CD4-positive, alpha-beta T cell (primary cell): ENCODE results near the gene FBXO44. TPM values are rescaled to one million over a fixed set of nuclear protein-coding genes. Genes with fewer than 3 reads are reported as not detected.

ENCODE experiments used
- ATAC-seq: fragments of 200-7000 bp; cut with Tn5 transposase; one replicate; pipeline ENCODE4 v1.10.0; 2022; ENCODE audit warnings: mild to moderate bottlenecking; ENCODE audit not compliant: poor library complexity
- CTCF ChIA-PET: fragments of 350-600 bp; sonication (Branson Sonifier 250); formaldehyde crosslinking; loops from one replicate; lab custom pipeline; 2021; ENCODE audit warnings: antibody characterized with exemption, inconsistent platforms; lab: Charles Lee
- POLR2A ChIA-PET: fragments of 350-600 bp; sonication (Branson Sonifier 250); formaldehyde crosslinking; loops from one replicate; lab custom pipeline; 2021; ENCODE audit warnings: antibody characterized with exemption, inconsistent platforms; lab: Charles Lee
- DNase-seq, 14 experiments: peaks; one replicate each; pipeline ENCODE4 v3.0.0-alpha.2; 2013 to 2020; ENCODE audit warnings: mixed read lengths in 2 of 14
- H3K27ac ChIP-seq, 2 donors: one replicate each; pipeline versions ENCODE4 v1.5.1 to v1.7.0; 2013; ENCODE audit warnings: low read length in 2 of 2, low read depth in 1 of 2, mild to moderate bottlenecking in 1 of 2
- H3K27me3 ChIP-seq, 2 experiments: 1 replicate in 1 of 2; 2 replicates in 1 of 2; pipeline versions ENCODE4 v1.6.1 to v1.7.0; 2013; ENCODE audit warnings: low read length in 2 of 2, control low read depth in 1 of 2, mild to moderate bottlenecking in 1 of 2, moderate library complexity in 1 of 2; ENCODE audit not compliant: insufficient read depth in 2 of 2, control insufficient read depth in 1 of 2
- H3K36me3 ChIP-seq: one replicate; pipeline ENCODE4 v1.6.1; 2013; ENCODE audit warnings: low read length, control low read depth; ENCODE audit not compliant: insufficient read depth
- H3K4me1 ChIP-seq: one replicate; pipeline ENCODE4 v1.6.1; 2013; ENCODE audit warnings: low read length, control low read depth; ENCODE audit not compliant: insufficient read depth
- H3K4me3 ChIP-seq: one replicate; pipeline ENCODE4 v1.5.1; 2013; ENCODE audit warnings: mild to moderate bottlenecking, low read length, moderate library complexity
- H3K9me3 ChIP-seq, 2 experiments: 1 replicate in 1 of 2; 2 replicates in 1 of 2; pipeline versions ENCODE4 v1.6.1 to v1.7.0; 2013; ENCODE audit warnings: low read length in 2 of 2, mild to moderate bottlenecking in 2 of 2, control low read depth in 1 of 2, moderate library complexity in 1 of 2; ENCODE audit not compliant: control insufficient read depth in 1 of 2, insufficient read depth in 1 of 2
- H3K27ac Mint-ChIP-seq: one replicate; pipeline ENCODE4 v1.8.0; 2020; ENCODE audit warnings: mixed read lengths
- H3K27me3 Mint-ChIP-seq: one replicate; pipeline ENCODE4 v1.8.0; 2021; ENCODE audit warnings: mixed read lengths
- H3K36me3 Mint-ChIP-seq: one replicate; pipeline ENCODE4 v1.8.0; 2021; ENCODE audit warnings: low read depth, mixed read lengths
- H3K4me1 Mint-ChIP-seq: one replicate; pipeline ENCODE4 v1.8.0; 2021; ENCODE audit warnings: low read depth, mixed read lengths
- H3K4me3 Mint-ChIP-seq: one replicate; pipeline ENCODE4 v1.8.0; 2020; ENCODE audit warnings: mild to moderate bottlenecking, mixed read lengths
- H3K9me3 Mint-ChIP-seq: one replicate; pipeline ENCODE4 v1.8.0; 2020; ENCODE audit warnings: mixed read lengths
- intact Hi-C, 2 experiments: fragments of 100-400 bp; cut with DNase I in 1 of 2; cut with micrococcal nuclease in 1 of 2; formaldehyde crosslinking; loops; one replicate each; pipeline versions ENCODE4 v1.15.1 to v1.9.0; 2023 to 2025; cut with DNase I, micrococcal nuclease
- total RNA-seq, 174 experiments: library from RNA in 2 of 174; stranded (reverse) in 2 of 174; gene quantifications; one replicate each; pipeline ENCODE4 v1.2.3 and lab custom pipeline; 2021 to 2026
- TF ChIP-seq, protein P1 (sequence below): fragments of 200-600 bp; IDR thresholded peaks from one replicate; pipeline ENCODE4 v1.8.0; 2022; ENCODE audit warnings: antibody characterized with exemption, mild to moderate bottlenecking

The FBXO44 gene
- total RNA-seq, 2 experiments from 2014 or later, result 44.9 to 48.4 TPM

DNA sequence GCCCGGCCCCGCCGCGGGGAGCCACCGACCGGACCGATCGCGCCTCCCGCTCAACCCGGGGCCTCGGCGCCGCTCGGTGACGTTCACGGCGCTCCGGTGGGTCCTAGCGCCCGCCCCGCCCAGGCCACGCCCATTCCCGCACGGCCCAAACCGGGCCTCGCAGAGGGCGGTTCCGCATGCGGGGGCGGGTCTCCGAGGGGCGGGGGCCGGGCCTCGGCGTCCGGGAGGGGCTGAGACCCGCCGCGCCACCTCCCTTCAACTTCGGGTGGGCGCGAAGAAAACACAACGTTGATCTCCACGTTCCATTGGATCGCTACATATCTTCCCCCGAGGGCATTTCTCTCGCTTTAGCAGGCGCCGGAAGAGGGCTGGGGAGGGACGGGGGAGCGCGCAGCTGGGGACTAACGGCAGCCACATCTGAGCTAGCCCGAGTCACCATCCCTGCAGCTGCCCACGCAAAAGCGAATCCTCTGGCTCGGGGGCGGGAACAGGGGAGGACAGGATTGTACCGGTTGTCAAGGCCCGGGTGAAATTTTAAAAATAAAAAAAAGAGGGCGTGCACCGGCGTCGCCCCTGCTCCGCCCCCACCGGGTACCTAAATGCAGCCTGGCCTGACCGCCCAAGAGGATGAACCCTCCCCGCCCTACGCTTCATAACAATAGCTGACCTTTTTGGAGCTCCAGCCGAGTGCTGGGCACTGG is 26.5 kb downstream of the FBXO44 start, which contains the start of gene MAD2L2:
TSS of gene MAD2L2 (minus strand) at position 78 of the 701 bp plus-strand sequence. CDS start 547 bp downstream, outside the sequence.
- CTCF ChIA-PET, result interaction anchor here (1.6 to 3.3 kb wide), 4 partner anchors 17 to 38 kb away, joined by 6 to 16 read pairs (median 13); partner anchors contain the start of gene FBXO6
- Mint-ChIP-seq H3K36me3 (peaks cover 6% of the 10 kb centered on the region), H3K4me1 (peaks cover 22% of the 10 kb centered on the region), H3K27ac (peak within 1 kb of the TSS; percentile 86), H3K9me3 (no peaks in the 10 kb centered on the region), H3K4me3 (peak within 1 kb of the TSS; percentile 97), H3K27me3 (peaks cover 2% of the 10 kb centered on the region)
- H3K4me1 ChIP-seq, result peaks cover 26% of the 10 kb centered on the region
- POLR2A ChIA-PET, result interaction anchor here (0.8 to 3.5 kb wide), 10 partner anchors 9 to 229 kb away, joined by 3 to 42 read pairs (median 6); partner anchors contain the start of genes CLCN6, DRAXIN, FBXO2 and FBXO44
- H3K4me3 ChIP-seq, result peak within 1 kb of the TSS; percentile 99
- DNase-seq (peak; percentile 80 to 94 (median 86)), ATAC-seq (peak; percentile 87)
- TF ChIP-seq, protein P1, sequence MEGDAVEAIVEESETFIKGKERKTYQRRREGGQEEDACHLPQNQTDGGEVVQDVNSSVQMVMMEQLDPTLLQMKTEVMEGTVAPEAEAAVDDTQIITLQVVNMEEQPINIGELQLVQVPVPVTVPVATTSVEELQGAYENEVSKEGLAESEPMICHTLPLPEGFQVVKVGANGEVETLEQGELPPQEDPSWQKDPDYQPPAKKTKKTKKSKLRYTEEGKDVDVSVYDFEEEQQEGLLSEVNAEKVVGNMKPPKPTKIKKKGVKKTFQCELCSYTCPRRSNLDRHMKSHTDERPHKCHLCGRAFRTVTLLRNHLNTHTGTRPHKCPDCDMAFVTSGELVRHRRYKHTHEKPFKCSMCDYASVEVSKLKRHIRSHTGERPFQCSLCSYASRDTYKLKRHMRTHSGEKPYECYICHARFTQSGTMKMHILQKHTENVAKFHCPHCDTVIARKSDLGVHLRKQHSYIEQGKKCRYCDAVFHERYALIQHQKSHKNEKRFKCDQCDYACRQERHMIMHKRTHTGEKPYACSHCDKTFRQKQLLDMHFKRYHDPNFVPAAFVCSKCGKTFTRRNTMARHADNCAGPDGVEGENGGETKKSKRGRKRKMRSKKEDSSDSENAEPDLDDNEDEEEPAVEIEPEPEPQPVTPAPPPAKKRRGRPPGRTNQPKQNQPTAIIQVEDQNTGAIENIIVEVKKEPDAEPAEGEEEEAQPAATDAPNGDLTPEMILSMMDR, result no peak
- H3K36me3 ChIP-seq, result peaks cover 7% of the 10 kb centered on the region
- H3K27me3 ChIP-seq, result no peaks in the 10 kb centered on the region
- intact Hi-C loops, result loop anchor here in 1 of 2 experiments (1.0 to 5.0 kb wide), 4 partner anchors 27 to 122 kb away; partner anchors contain the start of genes FBXO2 and FBXO44
- no peaks in the 10 kb centered on the region for H3K9me3 ChIP-seq
- H3K27ac ChIP-seq, result peak within 1 kb of the TSS; percentile 35 to 60

DNA sequence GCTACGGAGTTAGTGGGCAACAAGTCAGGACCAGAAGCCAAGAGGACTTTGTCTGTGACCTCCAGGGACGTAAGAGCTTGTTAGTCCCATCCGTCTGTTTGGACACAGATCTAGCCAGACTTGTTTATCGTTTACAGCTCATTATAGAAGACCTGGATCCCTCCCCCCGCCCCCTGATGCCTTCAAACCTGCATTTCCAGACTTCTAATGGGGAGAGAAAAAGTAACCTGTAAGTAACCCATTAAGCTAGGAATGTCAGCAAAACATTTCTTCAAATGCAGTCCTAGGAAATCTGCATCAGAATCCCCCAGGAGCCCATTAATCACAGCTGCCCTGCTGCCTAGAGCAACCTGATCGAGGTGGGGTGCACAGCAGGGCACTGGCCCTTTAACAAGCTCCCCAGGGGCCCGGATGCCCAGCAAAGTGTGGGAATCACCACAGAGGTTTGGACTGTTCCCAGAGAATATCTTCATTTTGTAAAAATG is 27.7 kb downstream of the FBXO44 start:
- peaks cover 4% of the 10 kb centered on the region for H3K27me3 Mint-ChIP-seq
- H3K4me1 Mint-ChIP-seq, result peaks cover 22% of the 10 kb centered on the region
- Histone ChIP-seq H3K36me3 (peaks cover under 1% of the 10 kb centered on the region), H3K4me3 (no peak overlapping the region), H3K27me3 (no peaks in the 10 kb centered on the region), H3K27ac (no peak overlapping the region), H3K9me3 (no peaks in the 10 kb centered on the region), H3K4me1 (peaks cover 26% of the 10 kb centered on the region)
- H3K9me3 Mint-ChIP-seq, result no peaks in the 10 kb centered on the region
- H3K4me3 Mint-ChIP-seq, result peak overlapping the region; percentile 97
- POLR2A ChIA-PET, result interaction anchor here (0.6 to 3.5 kb wide), 9 partner anchors 8 to 228 kb away, joined by 3 to 42 read pairs (median 6); partner anchors contain the start of genes AGTRAP, CLCN6, DRAXIN and FBXO6
- intact Hi-C loops, result loop anchor here in 1 of 2 experiments (5.0 kb wide), 1 partner anchor 50 kb away; no protein-coding TSS in a partner anchor
- CTCF ChIA-PET, result interaction anchor here (1.6 to 3.3 kb wide), 4 partner anchors 18 to 37 kb away, joined by 6 to 16 read pairs (median 13); partner anchors contain the start of gene FBXO6
- peaks cover 6% of the 10 kb centered on the region for H3K36me3 Mint-ChIP-seq
- peak overlapping the region; percentile 86 for H3K27ac Mint-ChIP-seq
- no peak for DNase-seq
- TF ChIP-seq, protein P1, result no peak
- ATAC-seq, result no peak

DNA sequence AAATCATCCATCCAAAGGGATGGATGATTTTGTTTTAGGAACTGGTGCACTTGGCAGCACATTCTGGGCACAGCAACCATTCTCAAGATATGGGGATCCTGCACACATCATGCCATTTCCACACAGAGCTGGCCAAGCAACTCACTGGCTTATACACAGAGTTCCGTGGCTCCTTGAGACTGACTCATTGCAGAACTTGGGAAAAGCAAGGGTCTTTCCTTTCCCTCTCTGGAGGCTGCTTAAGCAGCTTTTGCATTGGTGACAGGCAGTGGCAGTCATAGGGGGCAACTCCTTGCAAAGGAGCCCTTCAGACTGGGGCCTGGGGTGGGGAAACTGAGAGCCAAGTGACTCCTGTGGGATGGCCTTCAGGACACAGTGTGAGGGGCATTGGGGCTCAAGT is 28.1 kb downstream of the FBXO44 start:
- H3K36me3 Mint-ChIP-seq, result peaks cover 6% of the 10 kb centered on the region
- Histone ChIP-seq H3K27ac (no peak overlapping the region), H3K4me3 (no peak overlapping the region), H3K36me3 (no peaks in the 10 kb centered on the region), H3K4me1 (peaks cover 26% of the 10 kb centered on the region), H3K9me3 (no peaks in the 10 kb centered on the region), H3K27me3 (peaks cover 0 to 2% of the 10 kb centered on the region in 2 experiments)
- H3K9me3 Mint-ChIP-seq, result no peaks in the 10 kb centered on the region
- intact Hi-C loops, result loop anchor here in 1 of 2 experiments (5.0 kb wide), 1 partner anchor 50 kb away; no protein-coding TSS in a partner anchor
- ATAC-seq, result no peak
- H3K4me3 Mint-ChIP-seq, result no peak overlapping the region
- no peak overlapping the region for H3K27ac Mint-ChIP-seq
- H3K27me3 Mint-ChIP-seq, result peaks cover 7% of the 10 kb centered on the region
- ChIA-PET POLR2A (interaction anchor here (2.2 to 3.5 kb wide), 3 partner anchors 8 to 37 kb away, joined by 11 to 42 read pairs (median 23); partner anchors contain the start of genes DRAXIN and FBXO6), CTCF (interaction anchor here (0.8 to 3.3 kb wide), 3 partner anchors 18 to 37 kb away, joined by 3 to 16 read pairs (median 16); partner anchors contain the start of gene FBXO6)
- TF ChIP-seq, protein P1, result no peak
- DNase-seq, result no peak
- peaks cover 22% of the 10 kb centered on the region for H3K4me1 Mint-ChIP-seq
